Globus pallidus (tissue), 1 donor: Measurements from ENCODE around the gene GGACT.
"Not testable (repeated sequence)": the region's sequence is repeated elsewhere in the genome, so short reads cannot be mapped to it uniquely, and the experiment has no call there.

Experiments
- DNase-seq: peaks from one replicate; pipeline ENCODE4 v3.0.0-alpha.2; 2015; ENCODE audit warnings: low spot score

GGACT gene

DNA sequence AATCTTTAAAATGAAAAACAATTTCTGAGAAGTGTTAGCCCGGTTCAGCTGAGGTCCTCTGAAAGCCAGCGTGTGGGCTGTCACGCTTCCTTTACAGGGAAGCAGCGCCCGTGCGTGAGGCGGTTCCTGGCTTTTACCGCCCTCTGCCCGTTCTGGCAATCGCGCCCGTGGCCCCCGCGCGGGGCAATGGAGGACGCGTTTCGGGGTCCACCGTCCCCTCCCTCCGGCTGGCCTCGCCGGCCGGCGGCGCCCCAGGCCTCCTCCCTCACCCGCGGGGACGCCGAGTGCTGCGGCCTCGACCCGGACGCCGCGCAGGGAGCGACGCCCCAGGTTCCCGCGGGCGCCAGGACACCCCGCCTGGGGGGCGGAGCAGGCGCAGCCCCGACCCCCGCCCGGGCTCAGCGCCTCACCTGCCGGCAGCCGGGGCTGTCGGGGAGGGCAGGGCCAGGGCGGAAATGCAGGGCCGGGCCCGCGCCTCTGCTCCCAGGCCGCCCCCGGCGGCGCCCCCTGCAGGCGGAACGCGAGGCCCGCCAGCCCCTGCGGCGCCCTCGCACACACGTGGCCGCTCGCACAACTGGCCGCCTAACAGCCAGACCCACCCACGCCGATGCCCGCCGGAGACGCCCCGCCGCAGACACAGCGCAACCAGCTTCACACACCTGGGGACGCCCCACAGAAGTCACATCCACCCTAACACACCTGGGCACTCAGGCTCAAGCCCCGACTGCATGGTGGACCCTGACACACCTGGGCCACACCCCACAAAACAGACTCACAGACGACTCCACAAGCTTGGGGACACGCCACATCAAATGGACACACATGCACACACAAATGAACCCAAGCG lies at the start of gene GGACT:
Gene GGACT (minus strand): TSS at position 459 of the 847 bp plus-strand sequence. CDS start 56,198 bp downstream, outside the sequence.
- DNase-seq, result peak; percentile 31

GRCh38 chr13:100637796-100638195 lies 49.2 kb upstream of the GGACT start:
- DNase-seq, result no peak

DNA sequence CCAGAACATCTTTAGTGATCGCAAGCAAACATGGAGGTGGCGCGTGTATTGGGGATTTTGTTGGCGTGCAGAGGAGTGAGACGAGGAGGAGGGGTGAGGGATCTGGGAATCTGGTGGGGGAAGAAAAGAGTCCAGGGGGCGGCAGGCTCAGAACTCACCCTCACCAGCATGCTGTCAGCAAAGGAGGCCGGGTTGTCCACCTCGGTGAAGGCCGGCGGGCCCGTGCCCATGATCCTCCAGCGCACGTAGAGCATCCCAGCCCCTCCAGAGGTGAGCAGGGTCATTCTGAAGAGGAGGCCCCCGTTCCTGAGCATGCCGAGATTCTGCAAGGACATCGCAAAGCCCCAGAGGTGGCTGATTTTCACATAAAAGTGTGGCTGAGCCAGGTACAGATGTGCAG lies 48.8 kb upstream of the GGACT start:
- no peak for DNase-seq

DNA sequence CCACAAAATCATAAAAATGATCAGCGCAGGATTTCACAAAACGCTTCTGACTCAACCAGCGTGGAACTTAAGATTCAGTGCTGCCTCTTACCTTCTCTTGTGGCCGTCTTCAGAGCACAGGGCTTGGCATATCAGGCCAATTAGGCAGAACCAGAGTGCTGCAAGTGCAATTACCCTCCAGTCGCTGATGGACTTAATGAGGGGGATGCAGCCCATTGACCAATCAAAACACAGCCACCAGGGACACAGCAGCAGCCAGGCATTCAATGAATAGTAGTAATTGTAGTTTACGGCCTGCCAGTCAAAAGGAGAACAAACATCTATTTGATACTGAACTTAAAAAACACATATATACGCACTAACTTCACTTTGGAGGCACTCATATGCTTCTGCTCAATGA lies 47.9 kb upstream of the GGACT start:
- DNase-seq, result peak; percentile 94

DNA sequence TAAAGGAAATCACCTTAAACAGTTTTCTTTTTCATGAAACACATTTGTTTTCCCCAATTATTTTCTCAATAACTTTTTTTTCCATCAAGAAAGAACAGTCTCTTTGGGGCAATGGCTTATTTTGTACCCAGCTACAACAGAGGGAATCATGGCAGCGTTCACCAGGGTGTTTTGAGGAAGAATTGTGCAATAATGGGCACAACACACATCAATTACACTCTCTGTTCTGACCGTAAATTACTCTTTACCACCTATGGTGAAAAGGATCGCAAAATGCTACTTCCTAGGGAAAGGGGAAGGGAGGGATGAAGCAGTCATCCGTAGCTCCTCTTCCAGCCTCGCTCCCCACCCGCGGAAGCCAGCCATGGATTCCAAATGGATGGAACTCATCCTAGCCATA lies 47.4 kb upstream of the GGACT start:
- DNase-seq, result no peak

GRCh38 chr13:100634696-100635095 lies 46.1 kb upstream of the GGACT start:
- DNase-seq, result no peak

DNA sequence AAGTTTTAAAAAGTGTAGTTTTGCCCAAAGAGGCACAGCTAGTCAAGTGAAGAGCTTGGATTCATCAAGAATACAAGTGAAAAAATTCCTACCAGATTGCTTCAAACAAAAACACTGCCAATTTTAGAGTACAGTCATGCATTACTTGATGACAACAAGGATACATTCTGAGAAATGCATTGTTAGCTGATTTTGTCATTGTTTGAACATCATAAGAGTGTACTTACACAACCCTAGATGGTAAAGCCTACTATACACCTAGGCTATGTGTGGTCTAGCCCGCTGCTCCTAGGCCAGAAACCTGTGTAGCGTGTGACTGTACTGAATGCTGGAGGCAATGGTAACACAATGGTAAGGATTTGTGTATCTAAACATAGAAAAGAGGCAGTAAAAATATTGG lies 44.9 kb upstream of the GGACT start:
- DNase-seq, result no peak

DNA sequence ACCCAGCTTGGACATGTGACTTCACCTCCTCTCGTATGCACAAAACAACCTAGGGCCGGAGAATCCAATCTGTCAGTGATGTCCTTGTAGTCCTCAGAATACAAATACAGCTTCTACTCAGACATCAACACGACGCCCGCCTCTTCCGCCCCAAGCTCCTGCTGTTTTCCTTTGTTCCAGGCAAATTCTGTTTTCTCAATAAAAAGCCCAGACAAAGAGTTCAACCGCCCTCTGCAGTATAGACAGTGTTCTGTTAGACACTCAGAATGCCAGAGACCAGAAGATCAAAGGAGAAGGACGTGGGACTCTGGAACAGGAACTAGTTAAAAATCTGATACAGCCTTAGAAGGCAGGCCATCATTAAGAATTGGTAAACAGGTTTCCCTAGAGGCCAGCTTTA lies 42.0 kb upstream of the GGACT start:
- DNase-seq, result peak; percentile 78

DNA sequence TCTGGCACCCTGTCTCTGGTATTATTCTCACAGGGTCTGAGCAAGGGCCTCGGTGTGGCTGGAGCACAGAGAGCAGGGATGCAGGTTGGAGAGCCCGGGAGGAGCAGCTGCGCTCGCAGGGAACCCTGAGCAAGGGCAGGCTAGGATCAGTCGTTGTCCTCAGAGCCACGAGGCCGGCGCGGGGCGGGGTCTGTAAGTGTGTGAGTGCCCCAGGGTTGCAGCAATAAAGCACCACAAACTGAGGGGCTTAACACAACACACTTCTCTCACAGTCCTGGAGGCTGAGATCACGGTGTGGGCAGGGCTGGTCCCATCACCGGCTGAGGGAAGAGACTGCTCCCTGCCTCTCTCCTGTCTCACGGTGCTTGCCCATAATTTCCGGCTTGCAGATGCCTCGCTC lies 38.5 kb upstream of the GGACT start:
- DNase-seq, result no peak

DNA sequence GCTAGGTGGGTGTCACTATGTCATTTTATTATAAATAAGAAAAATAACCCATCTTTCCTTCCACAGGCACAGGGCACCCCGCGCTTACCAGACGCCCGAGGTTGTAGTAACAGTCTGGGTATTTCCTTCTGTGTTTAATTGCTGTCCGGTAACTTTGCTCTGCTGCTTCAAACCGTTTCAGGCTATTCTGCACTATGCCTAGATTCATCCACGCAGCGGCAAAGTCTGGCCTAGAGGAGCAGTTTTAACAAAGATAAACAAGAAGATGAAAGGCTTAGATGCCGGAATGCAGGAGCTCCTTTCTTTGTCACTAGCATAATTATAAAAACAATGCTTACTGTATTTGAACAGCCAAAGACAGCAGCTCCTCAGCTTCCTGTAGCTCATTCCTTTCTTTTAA lies 36.9 kb upstream of the GGACT start:
- no peak for DNase-seq

- no peak for DNase-seq
Observed at GRCh38 chr13:100620792-100621191, 32.2 kb upstream of the GGACT start.

GRCh38 chr13:100619940-100620339 lies 31.4 kb upstream of the GGACT start:
- DNase-seq, result no peak

GRCh38 chr13:100618897-100619296 lies 30.3 kb upstream of the GGACT start:
- DNase-seq, result not testable (repeated sequence)

DNA sequence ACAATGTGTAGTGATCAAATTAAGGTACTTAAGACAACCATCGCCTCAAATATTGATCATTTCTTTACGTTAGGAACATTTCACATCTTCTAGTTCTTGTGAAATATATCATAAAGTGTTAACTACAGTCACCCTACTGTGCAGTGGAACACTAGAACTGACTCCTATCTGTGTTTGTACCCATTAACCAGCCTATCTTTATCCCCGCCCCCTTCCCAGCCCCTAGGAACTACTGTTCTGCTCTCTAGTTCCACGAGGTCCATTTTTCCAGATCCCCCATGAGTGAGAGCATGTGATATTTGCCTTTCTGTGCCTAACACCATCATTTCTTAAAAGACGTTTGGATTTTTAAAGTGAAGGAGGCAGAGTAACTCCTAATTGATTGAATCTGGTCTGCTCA lies 24.4 kb upstream of the GGACT start:
- no peak for DNase-seq

DNA sequence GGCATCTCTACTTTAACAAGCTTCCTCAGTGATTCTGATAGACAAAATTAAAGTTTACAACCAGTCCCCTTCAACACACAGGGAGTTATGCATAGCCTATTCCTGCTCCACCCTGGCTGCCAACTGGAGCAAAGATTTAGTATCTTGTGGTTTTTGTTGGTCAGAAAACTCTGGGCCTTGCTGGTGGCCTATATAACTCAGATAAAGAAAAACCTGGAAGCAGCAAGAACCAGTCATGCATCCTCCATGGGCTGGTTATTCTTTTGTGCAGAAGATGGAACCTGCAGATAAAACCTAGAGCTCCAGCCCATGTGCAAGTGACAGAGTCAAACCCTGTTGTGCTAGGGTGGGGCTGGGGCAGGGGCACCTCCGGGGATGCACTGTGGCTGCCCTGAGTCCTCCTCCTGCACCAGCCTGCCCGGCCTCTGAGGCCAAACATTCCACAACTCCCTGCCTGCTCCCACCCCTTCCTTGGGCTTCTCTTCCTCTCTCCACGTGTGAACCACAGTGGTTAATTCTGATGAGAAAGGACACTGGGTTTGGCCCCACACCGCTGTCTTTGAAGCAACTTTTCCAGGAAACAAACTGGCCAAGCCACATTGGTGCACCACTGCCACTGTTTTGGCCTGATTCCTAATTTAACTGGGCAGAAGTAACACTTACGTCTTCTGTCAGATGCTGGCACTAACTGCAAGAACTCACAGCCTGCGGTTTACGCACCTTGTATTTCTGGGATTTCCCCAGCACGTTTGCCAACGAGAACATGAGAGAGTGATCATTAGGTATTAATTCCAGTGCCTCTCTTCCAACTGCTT lies 23.3 kb upstream of the GGACT start:
- peak; percentile 27 for DNase-seq

- no peak for DNase-seq
Observed at GRCh38 chr13:100610391-100611347, 22.1 kb upstream of the GGACT start.

GRCh38 chr13:100608906-100609305 lies 20.3 kb upstream of the GGACT start:
- DNase-seq, result no peak

GRCh38 chr13:100608489-100608888 lies 19.9 kb upstream of the GGACT start:
- no peak for DNase-seq

- no peak for DNase-seq
Observed at GRCh38 chr13:100604918-100605710, 16.5 kb upstream of the GGACT start.

DNA sequence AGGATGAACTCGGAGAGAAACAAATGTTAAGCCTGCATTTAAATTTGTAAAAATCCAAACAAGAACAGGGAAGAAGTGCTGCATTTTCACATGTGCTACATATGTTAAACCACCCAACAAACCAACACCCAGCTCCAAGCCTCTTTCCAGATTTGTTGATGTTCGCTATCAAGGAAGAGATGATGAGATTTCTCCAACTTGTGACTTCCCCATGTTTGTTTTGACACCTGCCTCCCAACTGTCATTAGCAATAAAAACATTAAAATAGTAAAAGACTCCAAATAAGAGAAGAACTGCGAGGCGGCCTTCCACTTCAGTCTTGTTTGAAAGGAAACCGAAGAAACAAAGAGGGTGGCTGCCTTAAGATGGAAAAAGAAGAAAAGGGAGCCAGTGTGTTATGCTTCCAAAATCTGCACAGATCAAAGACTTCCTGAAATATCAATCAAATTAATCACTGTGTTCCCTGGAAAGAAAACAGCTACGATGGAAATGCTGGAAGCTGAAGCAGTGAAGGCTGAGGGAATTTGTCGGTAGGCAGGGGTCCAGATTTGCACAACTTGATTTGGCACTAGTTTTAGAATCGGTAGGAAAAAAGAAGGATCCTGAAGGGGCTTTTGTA lies 14.0 kb upstream of the GGACT start:
- DNase-seq, result no peak

GRCh38 chr13:100601716-100602115 lies 13.1 kb upstream of the GGACT start:
- DNase-seq, result no peak
